Endothelial cell of umbilical vein (primary cell): ENCODE data around the gene SRCIN1. TPM values are rescaled to one million over a fixed set of nuclear protein-coding genes. Genes with fewer than 3 reads are reported as not detected.

ENCODE experiments used
- polyA plus RNA-seq, 4 experiments: library from polyadenylated mRNA; depleted of rRNA in 3 of 4; stranded (reverse) in 3 of 4; unstranded in 1 of 4; fragments of >200 nt; gene quantifications; 2 replicates each; pipeline versions ENCODE4 v1.2.1 to v1.2.3, GENCODE V29; 2011 to 2012; ENCODE audit warnings: missing spikeins in 1 of 4
- total RNA-seq: library from RNA; stranded (reverse); gene quantifications from 2 replicates; pipeline ENCODE4 v1.2.3, GENCODE V29; 2021

The SRCIN1 gene
- total and polyA plus RNA-seq, 2 donors (not counting 3 experiments of a cell fraction or from before 2014, with no cell fraction given), result 0.15 to 0.35 TPM

Other genes with a start within 250 kb of the SRCIN1 start
- 152 and 190 TPM in 2 replicates for gene ARHGAP23, start 177.5 kb downstream of the SRCIN1 start, total RNA-seq
- 22.3 and 25.4 TPM in 2 replicates for gene ARHGAP23, start 177.5 kb downstream of the SRCIN1 start, polyA plus RNA-seq
- gene EPOP, start 69.0 kb upstream of the SRCIN1 start, total RNA-seq, result 2.6 and 2.9 TPM in 2 replicates
- gene EPOP, start 69.0 kb upstream of the SRCIN1 start, polyA plus RNA-seq, result 0.43 and 0.54 TPM in 2 replicates
- 85.4 and 86.6 TPM in 2 replicates for gene MLLT6, start 99.3 kb upstream of the SRCIN1 start, total RNA-seq
- 32.1 and 35.7 TPM in 2 replicates for gene MLLT6, start 99.3 kb upstream of the SRCIN1 start, polyA plus RNA-seq
- gene CISD3, start 124.4 kb upstream of the SRCIN1 start, total RNA-seq, result 22.6 and 23.7 TPM in 2 replicates
- 8.7 and 11.1 TPM in 2 replicates for gene CISD3, start 124.4 kb upstream of the SRCIN1 start, polyA plus RNA-seq
- gene PCGF2, start 142.4 kb upstream of the SRCIN1 start, total RNA-seq, result 77.5 and 78.4 TPM in 2 replicates
- gene PCGF2, start 142.4 kb upstream of the SRCIN1 start, polyA plus RNA-seq, result 39.8 and 45.3 TPM in 2 replicates
- gene PSMB3, start 146.8 kb upstream of the SRCIN1 start, total RNA-seq, result 213 and 227 TPM in 2 replicates
- gene PSMB3, start 146.8 kb upstream of the SRCIN1 start, polyA plus RNA-seq, result 685 and 705 TPM in 2 replicates
- gene PIP4K2B, start 193.6 kb upstream of the SRCIN1 start, total RNA-seq, result 48.1 and 48.8 TPM in 2 replicates
- 22.4 and 23.1 TPM in 2 replicates for gene PIP4K2B, start 193.6 kb upstream of the SRCIN1 start, polyA plus RNA-seq
- gene CWC25, start 219.4 kb upstream of the SRCIN1 start, total RNA-seq, result 19.7 and 20.0 TPM in 2 replicates
- 12.4 and 13.8 TPM in 2 replicates for gene CWC25, start 219.4 kb upstream of the SRCIN1 start, polyA plus RNA-seq
- gene RPL23, start 247.8 kb upstream of the SRCIN1 start, total RNA-seq, result 1,270 and 1,292 TPM in 2 replicates
- gene RPL23, start 247.8 kb upstream of the SRCIN1 start, polyA plus RNA-seq, result 1,232 and 1,847 TPM in 2 replicates